GM23338 (cell line): Measurements from ENCODE around the gene TNPO3. TPM values are rescaled to one million over a fixed set of nuclear protein-coding genes. Genes with fewer than 3 reads are reported as not detected.

Experiments used
- ATAC-seq: fragments of 200-7000 bp; cut with Tn5 transposase; 3 replicates; pipeline ENCODE4 v1.9.1; 2020
- DNase-seq: peaks from one replicate; pipeline ENCODE4 v3.0.0-alpha.2; 2015; ENCODE audit warnings: low spot score
- H2AFZ ChIP-seq: fragments of 200-600 bp; sonication (generic); 2 replicates; pipeline ENCODE4 v1.8.0; 2016; ENCODE audit warnings: antibody characterized with exemption, mild to moderate bottlenecking, moderate library complexity
- H3F3A ChIP-seq: fragments of 200-600 bp; sonication (generic); replicated peaks from 2 replicates; pipeline ENCODE4 v1.8.0; 2017; ENCODE audit warnings: antibody characterized with exemption, mixed run types, low read depth
- H3K27ac ChIP-seq: fragments of 200-600 bp; sonication (generic); 2 replicates; pipeline ENCODE4 v1.6.1; 2016; ENCODE audit warnings: low read depth
- H3K27me3 ChIP-seq: fragments of 200-600 bp; sonication (generic); 2 replicates; pipeline ENCODE4 v1.8.0; 2016; ENCODE audit warnings: mild to moderate bottlenecking, mixed run types, moderate library complexity; ENCODE audit not compliant: insufficient read depth
- H3K36me3 ChIP-seq: fragments of 200-600 bp; sonication (generic); 2 replicates; pipeline ENCODE4 v1.8.0; 2016; ENCODE audit warnings: mild to moderate bottlenecking; ENCODE audit not compliant: insufficient read depth
- H3K4me1 ChIP-seq: fragments of 200-600 bp; sonication (generic); 2 replicates; pipeline ENCODE4 v1.8.0; 2016; ENCODE audit warnings: mild to moderate bottlenecking, moderate library complexity; ENCODE audit not compliant: insufficient read depth
- H3K4me2 ChIP-seq: fragments of 200-600 bp; sonication (generic); 2 replicates; pipeline ENCODE4 v1.7.1; 2017; ENCODE audit warnings: mixed run types
- H3K4me3 ChIP-seq: fragments of 200-600 bp; sonication (generic); 2 replicates; pipeline ENCODE4 v1.6.1; 2016; ENCODE audit warnings: mixed run types
- H3K79me2 ChIP-seq: fragments of 200-600 bp; sonication (generic); replicated peaks from 2 replicates; pipeline ENCODE4 v1.8.0; 2017; ENCODE audit warnings: mild to moderate bottlenecking; ENCODE audit not compliant: insufficient read depth
- H3K9me2 ChIP-seq: fragments of 200-600 bp; sonication (generic); 2 replicates; pipeline ENCODE4 v1.8.0; 2017; ENCODE audit not compliant: insufficient read depth
- H4K20me1 ChIP-seq: fragments of 200-600 bp; sonication (generic); replicated peaks from 2 replicates; pipeline ENCODE4 v1.8.0; 2017; ENCODE audit warnings: mild to moderate bottlenecking; ENCODE audit not compliant: insufficient read depth
- H3K27ac Mint-ChIP-seq: 2 replicates; pipeline ENCODE4 v1.8.0; 2020; ENCODE audit warnings: inconsistent platforms, mild to moderate bottlenecking, moderate library complexity, mixed read lengths
- H3K27me3 Mint-ChIP-seq: 3 replicates; pipeline ENCODE4 v1.8.0; 2022; ENCODE audit warnings: low read depth, mild to moderate bottlenecking, moderate library complexity, mixed read lengths, inconsistent platforms; ENCODE audit not compliant: insufficient read depth, poor library complexity
- H3K36me3 Mint-ChIP-seq: 3 replicates; pipeline ENCODE4 v1.8.0; 2021; ENCODE audit warnings: low read depth, mild to moderate bottlenecking, inconsistent platforms, moderate library complexity, mixed read lengths
- H3K4me1 Mint-ChIP-seq: 3 replicates; pipeline ENCODE4 v1.8.0; 2020; ENCODE audit warnings: mild to moderate bottlenecking, inconsistent platforms, mixed read lengths
- H3K4me3 Mint-ChIP-seq: 3 replicates; pipeline ENCODE4 v1.8.0; 2021; ENCODE audit warnings: moderate library complexity, mild to moderate bottlenecking, inconsistent platforms, mixed read lengths
- H3K9me3 Mint-ChIP-seq: 3 replicates; pipeline ENCODE4 v1.8.0; 2020; ENCODE audit warnings: moderate library complexity, mild to moderate bottlenecking, inconsistent platforms, mixed read lengths
- CREB1 ChIP-seq: fragments of 250-450 bp; sonication (Bioruptor Pico); IDR thresholded peaks from 2 replicates; pipeline ENCODE4 v1.5.0; 2020; ENCODE audit warnings: low read depth, mild to moderate bottlenecking, moderate library complexity
- ETS1 ChIP-seq: IDR thresholded peaks from 2 replicates; pipeline ENCODE4 v1.6.1; 2016; ENCODE audit warnings: antibody characterized with exemption
- EZH2 ChIP-seq: fragments of 200-600 bp; sonication (generic); IDR thresholded peaks from one replicate; pipeline ENCODE4 v1.8.0; 2017; ENCODE audit warnings: antibody characterized with exemption, mild to moderate bottlenecking, low read depth; ENCODE audit not compliant: unreplicated experiment
- EZH2phosphoT487 ChIP-seq: fragments of 200-600 bp; sonication (generic); IDR thresholded peaks from one replicate; pipeline ENCODE4 v1.8.1; 2018; ENCODE audit warnings: antibody characterized with exemption; ENCODE audit not compliant: unreplicated experiment
- JUNB ChIP-seq: IDR thresholded peaks from one replicate; pipeline ENCODE4 v1.6.1; 2016; ENCODE audit warnings: antibody characterized with exemption; ENCODE audit not compliant: unreplicated experiment
- POLR2AphosphoS5 ChIP-seq: IDR thresholded peaks from 2 replicates; pipeline ENCODE4 v1.6.1; 2016; ENCODE audit warnings: antibody characterized with exemption, low read depth
- REST ChIP-seq: IDR thresholded peaks from one replicate; pipeline ENCODE4 v1.6.1; 2018; ENCODE audit warnings: antibody characterized with exemption; ENCODE audit not compliant: unreplicated experiment
- STAT1 ChIP-seq: IDR thresholded peaks from one replicate; pipeline ENCODE4 v1.6.1; 2016; ENCODE audit warnings: antibody characterized with exemption; ENCODE audit not compliant: unreplicated experiment
- ZNF114 ChIP-seq: fragments of 250-450 bp; sonication (Bioruptor Pico); IDR thresholded peaks from 2 replicates; pipeline ENCODE4 v1.5.0; 2020; ENCODE audit warnings: mild to moderate bottlenecking, moderate library complexity
- ZNF331 ChIP-seq: fragments of 250-450 bp; sonication (Bioruptor Pico); IDR thresholded peaks from 2 replicates; pipeline ENCODE4 v1.5.0; 2020; ENCODE audit warnings: low read depth, mild to moderate bottlenecking, moderate library complexity
- polyA plus RNA-seq: library from polyadenylated mRNA; unstranded; fragments of >200 nt; fragmentation: Nextera tagmentation; extraction: Ambion mirVana; gene quantifications from 2 replicates; pipeline ENCODE4 v1.2.1, GENCODE V29; 2016
- total RNA-seq: library from RNA; depleted of rRNA; stranded (reverse); fragments of >200 nt; shearing (Covaris generic); gene quantifications from 2 replicates; pipeline ENCODE4 v1.2.3, GENCODE V29; 2014

TNPO3 gene
- total and polyA plus RNA-seq, 2 experiments from 2014 or later = 38.2 to 127 TPM

- H3K27me3 Mint-ChIP-seq = peaks cover 57% of the 10 kb centered on the region
- peak within 1 kb of the TSS; percentile 81 for H3K4me3 Mint-ChIP-seq
Observed at GRCh38 chr7:128937647-128938543, 117.0 kb downstream of the TNPO3 start, which contains the start of gene IRF5. Gene IRF5, plus strand, starts transcription at chr7:128937927. Its CDS starts 4,155 bp downstream, at chr7:128942082.

More at GRCh38 chr7:128937647-128938543, 117.0 kb downstream of the TNPO3 start, which contains the start of gene IRF5:
- H3K36me3 ChIP-seq = no peaks in the 10 kb centered on the region
- H4K20me1 ChIP-seq = peaks cover 4% of the 10 kb centered on the region; the same call in 1 of the 2 replicates
- H3K79me2 ChIP-seq = no peaks in the 10 kb centered on the region
- Mint-ChIP-seq H3K36me3 (no peaks in the 10 kb centered on the region; the same call in 2 of the 3 replicates), H3K4me1 (peaks cover 14% of the 10 kb centered on the region), H3K27ac (no peak within 1 kb of the TSS), H3K9me3 (no peaks in the 10 kb centered on the region)
- H3F3A ChIP-seq = 0 out of 2 replicates have a peak, but pooled peaks cover 5% of the 10 kb centered on the region
- peak; percentile 67 for DNase-seq
- H3K27ac ChIP-seq = no peak within 1 kb of the TSS
- H3K27me3 ChIP-seq = peaks cover 61% of the 10 kb centered on the region
- peak within 1 kb of the TSS; percentile 86 for H3K4me2 ChIP-seq
- peak within 1 kb of the TSS; percentile 96 for H2AFZ ChIP-seq
- H3K4me3 ChIP-seq = peak within 1 kb of the TSS; percentile 61
- TF ChIP-seq POLR2AphosphoS5 (no peak), REST (no peak), JUNB (no peak), CREB1 (CRISPR knock-in tag) (no peak), ETS1 (no peak), EZH2phosphoT487 (no peak), EZH2 (no peak), STAT1 (no peak), ZNF114 (CRISPR knock-in tag) (no peak), ZNF331 (CRISPR knock-in tag) (no peak)
- no peaks in the 10 kb centered on the region for H3K4me1 ChIP-seq
- no peaks in the 10 kb centered on the region for H3K9me2 ChIP-seq
- ATAC-seq = peak; percentile 75
